NCI-H1092 treated with DMSO at 0.1 percent for 48 hours (cell line): ENCODE measurements around the gene IRGC.
"Not testable (repeated sequence)": the region's sequence is repeated elsewhere in the genome, so short reads cannot be mapped to it uniquely, and the experiment has no call there.

Source experiments
- DNase-seq: peaks from one replicate; lab custom pipeline; 2025; lab: John Stamatoyannopoulos, UW

Gene IRGC, protein sequence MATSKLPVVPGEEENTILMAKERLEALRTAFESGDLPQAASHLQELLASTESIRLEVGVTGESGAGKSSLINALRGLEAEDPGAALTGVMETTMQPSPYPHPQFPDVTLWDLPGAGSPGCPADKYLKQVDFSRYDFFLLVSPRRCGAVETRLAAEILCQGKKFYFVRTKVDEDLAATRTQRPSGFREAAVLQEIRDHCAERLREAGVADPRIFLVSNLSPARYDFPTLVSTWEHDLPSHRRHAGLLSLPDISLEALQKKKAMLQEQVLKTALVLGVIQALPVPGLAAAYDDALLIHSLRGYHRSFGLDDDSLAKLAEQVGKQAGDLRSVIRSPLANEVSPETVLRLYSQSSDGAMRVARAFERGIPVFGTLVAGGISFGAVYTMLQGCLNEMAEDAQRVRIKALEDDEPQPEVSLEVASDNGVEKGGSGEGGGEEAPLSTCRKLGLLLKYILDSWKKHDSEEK

DNA sequence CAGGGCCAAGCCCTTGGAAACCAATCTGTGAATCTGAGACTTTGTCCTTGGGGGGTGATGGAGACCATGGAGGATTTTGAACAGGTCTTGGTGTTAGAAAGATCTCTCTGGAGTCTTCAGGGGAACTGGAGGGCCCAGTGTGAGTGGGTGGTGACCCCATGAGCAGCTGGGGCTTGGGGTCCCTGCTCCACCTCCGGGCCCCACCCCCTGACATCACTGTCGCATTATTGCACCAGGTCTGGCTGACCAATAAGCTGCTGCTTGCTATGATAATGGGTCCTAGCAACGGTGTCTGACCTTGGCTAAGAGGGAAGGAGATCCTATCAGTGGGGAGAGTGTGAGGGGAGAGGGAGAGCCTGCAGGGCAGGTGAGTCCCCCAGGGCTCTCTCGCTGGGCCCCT lies at the start of gene IRGC:
TSS of gene IRGC (plus strand) at position 301 of the 400 bp plus-strand sequence. CDS start 2,483 bp downstream, outside the sequence.
- DNase-seq, result no peak

DNA sequence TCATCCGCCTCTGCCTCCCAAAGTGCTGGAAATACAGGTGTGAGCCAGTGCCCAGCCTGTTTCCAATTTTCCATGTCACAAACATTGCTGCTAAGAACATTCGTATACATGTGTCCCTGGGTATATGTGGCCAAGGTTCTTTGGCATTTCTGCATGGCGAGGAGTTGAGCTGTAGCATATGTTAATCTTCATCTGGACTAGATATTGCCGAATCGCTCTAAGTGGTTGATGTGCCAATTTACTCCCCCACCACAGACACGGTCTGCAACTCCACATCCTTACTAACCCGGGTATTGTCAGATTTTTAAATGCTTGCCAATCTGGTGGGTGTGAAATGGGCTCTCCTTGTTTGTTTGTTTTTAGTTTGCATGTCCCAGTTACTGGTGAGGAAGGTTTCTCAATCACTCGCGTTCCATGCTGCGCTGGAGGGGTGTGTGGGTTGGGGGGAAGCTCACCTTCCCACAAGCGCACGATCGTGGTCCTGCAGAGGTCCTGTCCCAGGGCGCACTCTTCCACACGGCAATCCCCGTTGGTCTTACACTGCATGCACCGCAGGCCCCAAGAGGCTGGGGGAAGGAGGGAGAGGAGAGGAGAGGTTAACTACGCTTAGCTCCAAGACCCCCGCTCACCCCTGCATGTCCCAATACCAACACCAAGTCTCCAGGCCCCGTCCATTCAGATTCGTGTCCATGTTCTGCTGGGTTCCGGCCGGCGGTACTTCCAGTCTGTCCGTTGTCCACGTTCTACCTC lies 48.6 kb upstream of the IRGC start:
- DNase-seq, result no peak

- DNase-seq, result no peak
Measured at GRCh38 chr19:43667876-43668405, 47.9 kb upstream of the IRGC start.

- peak; percentile 92 for DNase-seq
Measured at GRCh38 chr19:43668406-43669109, 47.3 kb upstream of the IRGC start.

DNA sequence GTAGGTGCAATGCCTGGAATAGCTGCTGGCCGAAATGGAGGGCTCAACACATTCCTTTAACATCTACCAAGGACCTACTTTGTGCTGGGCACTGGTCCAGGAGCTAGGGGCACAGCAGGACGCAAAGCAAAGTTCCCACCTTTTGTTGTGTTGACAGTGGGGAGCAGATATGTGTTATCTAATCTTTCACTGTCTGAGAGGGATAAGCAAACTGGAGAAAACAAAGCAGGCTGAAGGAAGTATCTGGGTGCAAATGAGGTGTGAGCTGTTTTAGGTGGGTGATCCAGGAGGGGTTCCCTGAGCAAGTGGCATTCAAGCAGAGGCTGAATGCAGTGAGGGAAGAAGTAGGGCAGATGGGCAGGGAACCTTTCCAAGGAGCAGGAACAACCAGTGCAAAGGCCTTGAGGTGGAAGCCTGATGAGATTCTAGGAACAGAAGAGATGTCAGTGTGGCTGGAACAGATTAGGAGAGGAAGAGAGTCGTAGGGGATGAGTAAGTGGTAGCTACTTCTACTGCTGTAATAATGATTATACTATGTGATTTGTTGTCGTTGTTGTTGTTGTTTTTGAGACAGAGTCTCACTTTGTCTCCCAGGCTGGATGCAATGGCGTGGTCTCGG lies 43.7 kb upstream of the IRGC start:
- no peak for DNase-seq

DNA sequence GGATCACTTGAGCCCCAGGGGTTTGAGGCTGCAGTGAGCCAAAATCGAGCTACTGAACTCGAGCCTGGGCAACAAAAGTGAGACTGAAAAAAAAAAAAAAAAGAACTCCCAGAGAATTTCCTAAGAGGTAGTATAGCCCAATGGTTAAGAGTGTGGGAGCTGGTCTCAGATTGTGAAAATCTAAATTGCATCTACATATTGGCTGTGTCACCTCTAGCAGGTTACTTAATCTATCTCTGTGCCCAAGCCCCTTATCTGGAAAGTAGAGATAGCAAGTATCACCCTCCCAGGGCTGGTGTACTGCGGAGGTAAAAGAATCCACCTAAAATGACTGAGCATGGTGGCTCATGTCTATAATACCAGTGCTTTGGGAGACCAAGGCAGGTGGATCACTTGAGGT lies 42.2 kb upstream of the IRGC start:
- no peak for DNase-seq

- DNase-seq, result no peak
Measured at GRCh38 chr19:43674183-43674582, 41.7 kb upstream of the IRGC start.

- no peak for DNase-seq
Measured at GRCh38 chr19:43674596-43674995, 41.3 kb upstream of the IRGC start.

- DNase-seq, result no peak
Measured at GRCh38 chr19:43675269-43675879, 40.5 kb upstream of the IRGC start.

DNA sequence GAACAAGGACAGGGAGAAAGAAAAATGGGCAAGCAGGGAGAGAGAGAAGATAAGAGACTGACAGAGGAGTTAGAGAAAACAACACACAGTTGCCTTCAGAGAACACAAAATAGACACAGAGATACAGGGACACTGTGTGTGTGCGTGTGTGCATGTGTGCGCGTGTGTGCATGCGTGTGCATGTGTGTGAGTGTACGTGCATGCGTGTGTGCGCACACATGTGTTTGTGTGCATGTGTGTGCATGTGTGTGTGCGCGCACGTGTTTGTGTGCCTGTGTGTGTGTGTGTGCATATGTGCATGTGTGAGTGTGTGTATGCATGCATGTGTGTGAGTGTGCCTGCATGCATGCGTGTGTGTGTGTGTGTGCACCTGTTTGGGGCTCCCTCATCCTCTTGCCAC lies 40.0 kb upstream of the IRGC start:
- no peak for DNase-seq

DNA sequence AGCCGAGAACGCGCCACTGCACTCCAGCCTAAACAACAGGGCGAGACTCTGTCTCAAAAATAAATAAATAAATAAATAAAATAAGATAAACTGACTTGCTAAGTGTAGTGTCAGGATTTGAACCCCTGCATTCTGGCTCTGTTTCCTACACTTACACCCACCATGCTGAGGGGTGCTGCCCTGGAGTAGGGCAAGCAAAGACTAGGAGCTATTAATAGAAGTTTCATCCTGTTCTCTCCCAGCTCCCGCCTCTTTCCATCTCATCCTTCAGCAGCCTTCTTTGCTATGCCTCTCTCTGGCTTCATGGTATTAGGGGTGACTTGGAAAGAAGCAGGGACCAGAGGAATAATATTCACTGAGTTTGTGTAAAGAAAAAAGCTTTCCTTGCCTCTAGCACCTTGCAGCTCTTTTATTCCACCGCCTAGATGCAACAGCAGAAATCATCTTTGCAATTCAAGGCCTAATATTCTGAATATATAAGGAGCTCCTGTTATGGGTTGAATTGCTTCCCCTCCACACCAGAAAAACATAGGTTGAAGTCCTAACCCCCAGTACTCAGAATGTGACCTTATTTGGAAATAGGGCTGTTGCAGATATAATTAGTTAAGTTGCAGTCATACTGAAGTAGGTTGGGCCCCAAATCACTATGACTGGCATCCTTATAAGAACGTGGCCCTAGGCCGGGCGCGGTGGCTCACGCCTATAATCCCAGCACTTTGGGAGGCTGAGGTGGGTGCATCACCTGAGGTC lies 37.2 kb upstream of the IRGC start:
- DNase-seq, result no peak

DNA sequence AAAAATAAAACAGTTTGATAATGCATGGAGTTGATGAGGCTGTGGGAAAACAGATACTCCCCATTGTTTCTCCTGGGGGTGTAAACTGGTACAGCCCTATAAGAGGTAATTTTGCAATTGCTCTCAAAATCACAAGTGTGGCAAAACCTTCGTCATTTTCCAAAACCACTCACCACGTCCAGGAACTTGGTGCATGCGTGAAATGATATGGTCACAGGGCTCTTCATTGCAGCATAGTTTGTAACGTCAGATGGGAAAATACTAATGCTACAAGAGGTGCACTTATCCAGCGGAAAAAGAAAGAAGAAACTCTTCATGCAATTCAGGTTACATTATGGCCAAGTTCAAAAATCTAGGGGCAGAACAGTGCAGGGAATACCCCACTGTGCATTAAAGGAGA lies 34.1 kb upstream of the IRGC start:
- no peak for DNase-seq

DNA sequence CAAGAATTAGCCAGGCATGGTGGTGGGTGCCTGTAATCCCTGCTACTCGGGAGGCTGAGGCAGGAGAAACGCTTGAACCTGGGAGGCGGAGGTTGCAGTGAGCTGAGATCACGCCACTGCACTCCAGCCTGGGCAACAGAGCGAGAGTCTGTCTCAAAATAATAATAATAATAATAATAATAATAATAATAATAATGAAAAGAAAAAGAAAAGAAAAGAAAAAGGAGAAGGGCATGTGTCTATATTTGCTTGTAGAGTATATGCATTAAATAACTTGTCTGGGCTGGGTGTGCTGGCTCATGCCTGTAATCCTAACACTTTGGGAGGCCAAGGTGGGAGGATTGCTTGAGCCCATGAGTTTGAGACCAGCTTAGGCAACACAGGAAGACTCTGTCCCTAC lies 33.6 kb upstream of the IRGC start:
- not testable (repeated sequence) for DNase-seq

GRCh38 chr19:43682824-43683661 lies 32.8 kb upstream of the IRGC start:
- DNase-seq, result no peak

DNA sequence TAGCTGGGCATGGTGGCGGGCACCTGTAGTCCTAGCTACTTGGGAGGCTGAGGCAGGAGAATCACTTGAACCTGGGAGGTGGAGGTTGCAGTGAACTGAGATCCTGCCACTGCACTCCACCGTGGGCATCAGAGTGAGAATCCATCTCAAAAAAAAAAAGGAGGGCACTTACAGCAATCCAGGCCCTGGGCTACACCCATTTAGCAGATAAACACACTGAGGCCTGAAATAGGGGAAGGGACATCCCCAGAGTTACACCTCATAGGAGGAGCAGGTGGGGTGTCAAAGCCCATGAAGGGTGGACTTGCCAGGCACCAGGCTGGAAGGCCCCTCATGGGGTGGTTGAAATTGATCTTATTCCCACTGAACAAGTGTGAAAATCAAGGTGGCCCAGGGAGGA lies 32.0 kb upstream of the IRGC start:
- no peak for DNase-seq

GRCh38 chr19:43684326-43684725 lies 31.6 kb upstream of the IRGC start:
- no peak for DNase-seq

GRCh38 chr19:43687660-43687997 lies 28.2 kb upstream of the IRGC start:
- DNase-seq, result no peak

DNA sequence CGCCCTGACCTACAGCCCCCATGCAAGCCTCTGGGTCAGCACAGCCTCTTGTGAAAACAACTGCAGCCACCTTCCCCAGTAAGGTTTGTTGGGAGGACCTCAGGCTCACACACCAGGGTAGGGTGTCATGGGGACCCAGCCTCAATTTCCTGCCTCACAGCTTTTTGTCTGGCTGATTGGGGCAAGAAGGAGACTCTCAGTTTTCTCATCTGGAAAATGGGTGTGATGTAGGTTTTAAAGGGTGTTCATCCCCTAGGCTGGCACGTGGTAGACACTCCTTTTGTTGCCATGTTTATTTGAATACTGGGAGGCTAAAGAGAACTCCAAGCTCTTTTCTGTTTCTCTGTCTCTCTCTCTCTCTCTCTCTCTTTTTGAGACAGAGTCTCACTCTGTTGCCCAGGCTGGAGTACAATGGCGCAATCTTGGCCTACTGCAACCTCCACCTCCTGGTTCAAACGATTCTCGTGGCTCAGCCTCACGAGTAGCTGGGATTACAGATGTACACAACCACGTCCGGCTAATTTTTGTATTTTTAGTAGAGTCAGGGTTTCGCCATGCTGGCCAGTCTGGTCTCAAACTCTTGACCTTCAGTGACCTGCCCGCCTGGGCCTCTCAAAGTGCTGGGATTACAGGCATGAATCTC lies 27.7 kb upstream of the IRGC start:
- DNase-seq, result no peak

DNA sequence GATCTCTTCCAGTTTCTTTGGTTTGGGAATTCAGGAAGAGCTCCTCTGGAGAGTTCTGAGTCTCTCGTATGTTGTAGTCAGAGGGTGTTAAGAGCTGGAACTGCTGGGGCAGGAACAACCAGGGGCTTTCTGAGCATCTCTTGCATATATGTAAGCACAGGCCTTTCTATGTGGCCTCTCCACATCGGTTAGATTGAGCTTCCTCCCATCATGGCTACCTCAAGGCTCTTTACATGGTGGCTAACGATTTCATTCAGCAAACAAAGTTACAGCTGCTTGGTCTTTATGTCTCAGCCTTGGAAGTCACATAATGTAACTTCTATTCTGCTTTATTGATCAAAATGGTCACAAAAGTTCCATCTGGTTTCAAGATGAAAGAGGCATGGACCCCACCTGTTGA lies 25.4 kb upstream of the IRGC start:
- no peak for DNase-seq
